SU-DHL-6 (cell line): ENCODE measurements around the gene FTCD.

Source experiments
- H2AFZ ChIP-seq: fragments of 200-600 bp; sonication (generic); 2 replicates; pipeline ENCODE4 v1.6.1; 2014; ENCODE audit warnings: low read depth, mild to moderate bottlenecking, moderate library complexity, mixed read lengths, antibody characterized with exemption, low read length; ENCODE audit not compliant: severe bottlenecking
- H3F3A ChIP-seq: fragments of 200-600 bp; shearing (Covaris generic); 2 replicates; pipeline ENCODE4 v1.6.0; 2016; ENCODE audit warnings: antibody characterized with exemption, mild to moderate bottlenecking; ENCODE audit not compliant: insufficient read depth
- H3K27ac ChIP-seq: fragments of 200-600 bp; sonication (generic); 2 replicates; pipeline ENCODE4 v1.5.1; 2016; ENCODE audit warnings: low read depth, mild to moderate bottlenecking, low read length, moderate library complexity, mixed read lengths
- H3K27me3 ChIP-seq: fragments of 200-600 bp; sonication (generic), shearing (Covaris generic); 2 replicates; pipeline ENCODE4 v1.6.0; 2014; ENCODE audit warnings: mild to moderate bottlenecking, low read length
- H3K36me3 ChIP-seq: fragments of 200-600 bp; sonication (generic); 2 replicates; pipeline ENCODE4 v1.6.1; 2014; ENCODE audit warnings: mild to moderate bottlenecking, low read length, mixed read lengths
- H3K4me2 ChIP-seq: fragments of 300-600, 200-600 bp; shearing (Covaris generic), sonication (generic); 2 replicates; pipeline ENCODE4 v1.6.0; 2014; ENCODE audit warnings: low read length, low read depth, mild to moderate bottlenecking; ENCODE audit not compliant: poor library complexity, severe bottlenecking
- H3K4me3 ChIP-seq: fragments of 200-600 bp; sonication (generic); 2 replicates; pipeline ENCODE4 v1.5.1; 2014; ENCODE audit warnings: antibody characterized with exemption, low read length, mild to moderate bottlenecking, mixed read lengths; ENCODE audit not compliant: insufficient read depth, poor library complexity, severe bottlenecking
- H3K79me2 ChIP-seq: fragments of 200-600 bp; sonication (generic); 2 replicates; pipeline ENCODE4 v1.6.1; 2014; ENCODE audit warnings: mild to moderate bottlenecking, low read length, moderate library complexity; ENCODE audit not compliant: insufficient read depth
- H3K9ac ChIP-seq: fragments of 200-600 bp; sonication (generic); 2 replicates; pipeline ENCODE4 v1.7.0; 2014; ENCODE audit warnings: mild to moderate bottlenecking, low read length
- H3K9me2 ChIP-seq: fragments of 200-600 bp; sonication (generic); replicated peaks from 2 replicates; pipeline ENCODE4 v1.6.1; 2014; ENCODE audit warnings: low read length; ENCODE audit not compliant: insufficient read depth
- H3K9me3 ChIP-seq: fragments of 200-600 bp; sonication (generic); 2 replicates; pipeline ENCODE4 v1.6.1; 2014; ENCODE audit warnings: low read length, mixed read lengths; ENCODE audit not compliant: insufficient read depth
- H4K20me1 ChIP-seq: fragments of 200-600 bp; sonication (generic); 2 replicates; pipeline ENCODE4 v1.6.1; 2014; ENCODE audit warnings: low read depth, mild to moderate bottlenecking, antibody characterized with exemption, low read length, moderate library complexity, mixed read lengths
- EZH2phosphoT487 ChIP-seq: fragments of 200-600 bp; sonication (generic), shearing (Covaris generic); conservative IDR thresholded peaks from 2 replicates; pipeline ENCODE4 v1.6.1; 2018; ENCODE audit warnings: mild to moderate bottlenecking, antibody characterized with exemption, low read length, moderate library complexity, mixed read lengths
- TF ChIP-seq, protein P1 (sequence below): fragments of 200-600 bp; sonication (generic); IDR thresholded peaks from one replicate; pipeline ENCODE4 v1.5.1; 2017; ENCODE audit warnings: antibody characterized with exemption, mild to moderate bottlenecking, low read length, moderate library complexity; ENCODE audit not compliant: insufficient read depth, poor library complexity, severe bottlenecking

FTCD gene

GRCh38 chr21:46199436-46200373, 44.3 kb upstream of the FTCD start:
- H3K9me3 ChIP-seq = no peaks in the 10 kb centered on the region
- no peak overlapping the region for H3K4me2 ChIP-seq
- TF ChIP-seq, protein P1, sequence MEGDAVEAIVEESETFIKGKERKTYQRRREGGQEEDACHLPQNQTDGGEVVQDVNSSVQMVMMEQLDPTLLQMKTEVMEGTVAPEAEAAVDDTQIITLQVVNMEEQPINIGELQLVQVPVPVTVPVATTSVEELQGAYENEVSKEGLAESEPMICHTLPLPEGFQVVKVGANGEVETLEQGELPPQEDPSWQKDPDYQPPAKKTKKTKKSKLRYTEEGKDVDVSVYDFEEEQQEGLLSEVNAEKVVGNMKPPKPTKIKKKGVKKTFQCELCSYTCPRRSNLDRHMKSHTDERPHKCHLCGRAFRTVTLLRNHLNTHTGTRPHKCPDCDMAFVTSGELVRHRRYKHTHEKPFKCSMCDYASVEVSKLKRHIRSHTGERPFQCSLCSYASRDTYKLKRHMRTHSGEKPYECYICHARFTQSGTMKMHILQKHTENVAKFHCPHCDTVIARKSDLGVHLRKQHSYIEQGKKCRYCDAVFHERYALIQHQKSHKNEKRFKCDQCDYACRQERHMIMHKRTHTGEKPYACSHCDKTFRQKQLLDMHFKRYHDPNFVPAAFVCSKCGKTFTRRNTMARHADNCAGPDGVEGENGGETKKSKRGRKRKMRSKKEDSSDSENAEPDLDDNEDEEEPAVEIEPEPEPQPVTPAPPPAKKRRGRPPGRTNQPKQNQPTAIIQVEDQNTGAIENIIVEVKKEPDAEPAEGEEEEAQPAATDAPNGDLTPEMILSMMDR = no peak
- no peak for TF ChIP-seq EZH2phosphoT487
- no peak overlapping the region for H3K27ac ChIP-seq
- no peaks in the 10 kb centered on the region for H3K9me2 ChIP-seq
- H2AFZ ChIP-seq = no peak overlapping the region
- H3K79me2 ChIP-seq = no peaks in the 10 kb centered on the region
- no peak overlapping the region for H3K4me3 ChIP-seq
- peaks cover 16% of the 10 kb centered on the region for H3K36me3 ChIP-seq
- H4K20me1 ChIP-seq = no peaks in the 10 kb centered on the region
- H3F3A ChIP-seq = no peaks in the 10 kb centered on the region
- H3K27me3 ChIP-seq = no peaks in the 10 kb centered on the region
- no peak overlapping the region for H3K9ac ChIP-seq

- Histone ChIP-seq H3K79me2 (no peaks in the 10 kb centered on the region), H3K4me3 (no peak overlapping the region), H3K36me3 (peaks cover 16% of the 10 kb centered on the region), H3K27me3 (no peaks in the 10 kb centered on the region), H3K9me2 (no peaks in the 10 kb centered on the region), H2AFZ (no peak overlapping the region), H3K9me3 (no peaks in the 10 kb centered on the region), H3K27ac (no peak overlapping the region), H4K20me1 (no peaks in the 10 kb centered on the region), H3F3A (no peaks in the 10 kb centered on the region), H3K4me2 (no peak overlapping the region), H3K9ac (no peak overlapping the region)
- no peak for TF ChIP-seq EZH2phosphoT487
- TF ChIP-seq, protein P1 = no peak
Observed at GRCh38 chr21:46196733-46197132, 41.4 kb upstream of the FTCD start.

- H3K36me3 ChIP-seq = peaks cover 16% of the 10 kb centered on the region
- H3K9me2 ChIP-seq = no peaks in the 10 kb centered on the region
Observed at GRCh38 chr21:46195595-46196195, 40.3 kb upstream of the FTCD start.

More at GRCh38 chr21:46195595-46196195, 40.3 kb upstream of the FTCD start:
- Histone ChIP-seq H3K9me3 (no peaks in the 10 kb centered on the region), H4K20me1 (no peaks in the 10 kb centered on the region), H3F3A (no peaks in the 10 kb centered on the region), H3K79me2 (no peaks in the 10 kb centered on the region), H3K9ac (no peak overlapping the region), H3K27ac (no peak overlapping the region), H3K4me2 (no peak overlapping the region), H3K4me3 (no peak overlapping the region), H3K27me3 (no peaks in the 10 kb centered on the region), H2AFZ (no peak overlapping the region)
- TF ChIP-seq EZH2phosphoT487 = no peak
- TF ChIP-seq, protein P1 = no peak
